Raji (cell line): ENCODE results near the gene UQCR11.
A peak's percentile ranks its signal among the peaks of the same experiment; 100 is the strongest.

Source experiments
- POLR2A ChIP-seq: IDR thresholded peaks from 2 replicates; pipeline ENCODE4 v1.6.1; 2011; ENCODE audit warnings: low read depth, low read length, control low read depth; ENCODE audit not compliant: insufficient read depth

The UQCR11 gene

GRCh38 chr19:1612114-1613086, 7.1 kb upstream of the UQCR11 start:
- TF ChIP-seq POLR2A: no peak

DNA sequence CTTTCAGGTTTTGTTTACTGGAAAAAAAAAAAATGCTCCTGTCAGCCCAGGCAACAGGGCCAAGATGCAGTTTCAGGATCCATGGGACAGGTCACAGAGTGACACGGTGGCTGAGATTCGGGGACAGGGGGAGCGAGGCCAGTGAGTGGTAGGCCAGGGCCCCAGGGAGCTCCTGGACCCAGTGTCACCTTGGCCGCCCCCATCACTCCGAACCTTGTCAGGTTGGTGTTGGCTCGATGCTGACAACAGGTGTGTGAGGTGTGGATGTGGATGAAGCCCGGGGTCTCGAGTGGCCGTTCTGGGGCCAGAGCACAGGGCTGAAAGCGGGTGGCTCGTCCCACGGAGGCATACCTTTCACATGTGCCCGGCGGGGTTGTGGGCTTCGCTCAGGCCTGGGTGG, 6.1 kb upstream of the UQCR11 start:
- TF ChIP-seq POLR2A: no peak

- no peak for TF ChIP-seq POLR2A
These were observed 5.3 kb upstream of the UQCR11 start for GRCh38 chr19:1610579-1610978.

- no peak for TF ChIP-seq POLR2A
These were observed 4.6 kb upstream of the UQCR11 start for GRCh38 chr19:1609680-1610474.

DNA sequence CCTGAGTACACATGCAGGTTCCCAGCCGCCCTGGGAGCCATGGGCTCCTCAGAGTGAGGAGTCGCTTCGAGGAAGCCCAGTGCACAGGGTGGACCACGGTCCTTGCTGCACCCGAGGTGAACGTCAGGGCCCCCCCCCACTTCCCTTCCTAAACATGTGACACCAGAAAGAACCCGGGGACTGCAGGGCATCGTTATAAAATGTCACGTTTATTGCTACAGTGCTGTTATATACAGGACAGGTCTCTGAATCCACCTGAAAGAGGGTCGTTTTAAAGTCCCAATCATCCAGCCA, 3.8 kb upstream of the UQCR11 start:
- TF ChIP-seq POLR2A: no peak

DNA sequence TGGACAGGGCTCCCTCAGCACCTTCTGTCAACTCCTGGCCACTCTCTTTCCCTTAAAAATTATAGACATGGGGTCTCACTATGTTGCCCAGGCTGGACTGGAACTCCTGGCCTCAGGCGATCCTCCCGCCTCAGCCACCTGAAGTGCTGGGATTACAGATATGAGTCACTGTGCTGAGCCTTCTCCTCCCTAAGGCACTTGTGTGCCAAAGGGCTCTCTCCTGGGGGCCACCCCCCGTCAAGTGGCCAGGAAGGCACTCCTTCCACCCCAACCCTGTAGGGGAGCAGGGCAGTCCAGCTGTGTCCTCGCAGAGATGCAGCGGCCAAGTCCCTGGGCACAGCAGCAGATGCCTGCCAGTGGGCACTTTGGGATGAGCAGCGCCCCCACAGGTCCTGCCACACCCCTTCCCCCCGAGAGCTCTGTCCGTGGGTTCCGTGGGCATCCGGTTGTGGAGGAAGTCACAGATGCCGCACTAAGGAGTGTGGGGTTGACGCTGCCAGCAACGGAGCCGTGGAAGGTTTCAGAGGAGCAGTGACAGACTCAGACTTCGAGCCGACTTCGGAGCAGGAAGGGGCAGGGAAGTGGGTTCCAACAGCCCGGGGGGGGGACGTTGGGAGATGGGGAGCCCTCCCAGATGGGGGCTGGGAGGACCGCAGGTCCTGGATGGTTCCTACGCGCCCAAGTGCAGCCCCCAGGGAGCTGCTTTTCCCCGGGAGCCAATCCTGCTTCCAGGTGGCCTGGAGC, 3.3 kb upstream of the UQCR11 start:
- TF ChIP-seq POLR2A: no peak

GRCh38 chr19:1606138-1606651, 933 bp upstream of the UQCR11 start:
- no peak for TF ChIP-seq POLR2A

DNA sequence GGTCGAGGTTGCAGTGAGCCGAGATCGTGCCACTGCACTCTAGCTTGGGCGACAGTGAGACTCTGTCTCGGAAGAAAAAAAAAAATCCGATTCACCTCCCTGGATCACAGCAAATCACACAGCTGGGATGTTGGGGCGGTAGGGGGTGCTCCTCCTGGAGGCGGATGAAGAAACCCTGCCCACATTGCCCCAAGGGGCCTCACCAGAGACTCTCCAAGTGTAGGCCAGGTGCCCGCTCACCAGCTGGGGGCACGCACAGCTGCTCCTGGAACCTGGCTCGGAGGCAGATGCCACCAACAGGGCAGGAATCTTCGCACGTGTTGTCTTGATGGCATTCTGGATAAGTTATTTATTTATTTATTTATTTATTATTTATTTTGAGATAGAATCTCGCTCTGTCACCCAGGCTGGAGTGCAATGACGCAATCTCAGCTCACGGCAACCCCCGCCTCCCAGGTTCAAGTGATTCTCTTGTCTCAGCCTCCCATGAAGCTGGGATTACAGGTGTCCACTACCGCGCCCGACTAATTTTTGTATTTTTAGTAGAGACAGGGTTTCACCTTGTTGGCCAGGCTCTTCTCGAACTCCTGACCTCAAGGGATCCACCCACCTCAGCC, 3.1 kb downstream of the UQCR11 start:
- no peak for TF ChIP-seq POLR2A

DNA sequence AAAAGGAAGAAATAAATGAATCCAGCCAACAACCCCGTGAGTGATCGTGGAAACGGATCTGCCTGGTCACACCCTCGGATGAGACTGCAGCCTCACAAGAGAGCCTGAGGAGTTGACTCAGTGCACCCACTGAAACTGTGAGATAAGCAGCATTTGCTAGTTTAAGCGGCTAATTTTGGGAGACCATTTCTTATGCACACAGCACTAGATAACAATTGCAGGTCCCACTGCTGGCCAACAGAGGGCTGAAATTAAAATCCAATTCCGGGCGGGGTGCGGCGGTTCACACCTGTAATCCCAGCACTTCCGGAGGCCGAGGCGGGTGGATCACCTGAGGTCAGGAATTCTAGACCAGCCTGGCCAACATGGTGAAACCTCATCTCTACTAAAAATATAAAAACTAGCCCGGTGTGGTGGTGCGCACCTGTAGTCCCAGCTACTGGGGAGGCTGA, 3.6 kb downstream of the UQCR11 start:
- no peak for TF ChIP-seq POLR2A

DNA sequence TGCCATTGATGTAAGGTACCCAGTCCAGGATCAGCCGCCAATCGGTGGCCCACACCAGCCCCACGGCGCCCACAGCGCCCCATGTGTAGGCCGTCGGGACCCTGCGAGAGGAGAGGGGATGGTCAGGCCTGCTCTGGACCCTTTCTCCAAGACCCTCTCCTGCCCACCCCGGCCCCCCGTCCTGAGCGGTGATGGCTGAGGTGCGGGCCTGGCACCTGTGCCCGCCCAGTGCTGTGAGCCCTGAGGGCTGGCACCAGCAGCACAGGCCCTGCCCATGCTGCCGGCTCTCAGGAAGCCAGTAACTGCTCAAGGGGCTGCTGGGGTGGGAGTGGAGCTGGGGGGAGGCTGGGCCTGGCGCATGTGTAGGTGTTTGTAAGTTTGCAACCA, 5.8 kb downstream of the UQCR11 start:
- TF ChIP-seq POLR2A: no peak

DNA sequence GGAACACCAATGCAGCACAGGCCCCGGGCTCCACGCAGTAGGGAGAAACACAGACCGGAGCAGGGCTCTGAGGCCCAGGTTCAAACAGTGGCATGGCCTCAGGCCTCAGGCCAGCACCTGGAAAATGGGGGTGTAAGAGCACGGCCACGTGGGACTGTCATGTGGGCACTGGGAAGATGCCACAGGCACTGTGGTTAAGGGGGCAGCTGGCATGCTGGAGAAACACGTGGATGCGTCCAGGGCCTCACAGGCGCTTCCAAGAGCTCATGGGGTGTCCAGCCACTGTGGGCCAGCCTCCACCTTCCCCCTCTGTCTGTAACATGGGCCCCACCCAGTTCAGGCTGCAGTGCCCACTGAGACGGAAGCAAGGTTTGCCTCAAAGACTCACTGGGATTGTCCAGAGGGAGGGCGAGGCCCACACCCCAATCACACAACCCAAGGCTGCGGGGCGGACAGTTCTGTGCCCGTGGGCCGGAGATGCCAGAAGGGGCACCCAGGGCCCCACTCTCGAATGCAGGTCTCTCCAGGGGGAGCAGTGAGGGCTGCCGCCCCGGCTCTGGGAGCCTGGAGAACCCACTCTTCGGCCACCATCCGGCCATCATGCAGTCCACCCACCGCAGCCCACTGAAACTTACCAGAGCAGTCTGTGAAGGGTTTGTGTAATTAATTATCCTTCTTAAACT, 6.3 kb downstream of the UQCR11 start:
- no peak for TF ChIP-seq POLR2A

DNA sequence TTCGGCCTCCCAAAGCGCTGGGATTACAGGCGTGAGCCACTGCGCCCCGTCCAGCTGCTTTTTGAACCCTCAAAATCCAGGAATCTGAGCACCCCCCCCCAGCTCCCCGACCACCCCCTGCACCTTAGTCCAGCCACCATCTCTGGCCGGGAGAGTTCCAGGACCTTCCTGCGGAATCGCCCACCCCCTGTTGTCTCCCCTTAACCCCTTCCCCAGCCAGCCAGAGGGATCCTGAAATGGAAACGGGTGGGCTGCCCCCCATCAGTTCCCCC, 11.8 kb downstream of the UQCR11 start:
- no peak for TF ChIP-seq POLR2A

- TF ChIP-seq POLR2A: peak; percentile 82
These were observed 12.3 kb downstream of the UQCR11 start, which contains the start of gene MBD3 for GRCh38 chr19:1592755-1593500. TSS of gene MBD3 (minus strand) at chr19:1592865. CDS start at chr19:1592631, 234 bp downstream.
